Measurements from ENCODE around the gene ITPR1. TPM values are rescaled to one million over a fixed set of nuclear protein-coding genes. Genes with fewer than 3 reads are reported as not detected.

ITPR1 gene
- total and polyA plus RNA-seq, 2 of the 4 experiments (the other 2 are of a cell fraction), result 1.8 to 5.7 TPM

DNA sequence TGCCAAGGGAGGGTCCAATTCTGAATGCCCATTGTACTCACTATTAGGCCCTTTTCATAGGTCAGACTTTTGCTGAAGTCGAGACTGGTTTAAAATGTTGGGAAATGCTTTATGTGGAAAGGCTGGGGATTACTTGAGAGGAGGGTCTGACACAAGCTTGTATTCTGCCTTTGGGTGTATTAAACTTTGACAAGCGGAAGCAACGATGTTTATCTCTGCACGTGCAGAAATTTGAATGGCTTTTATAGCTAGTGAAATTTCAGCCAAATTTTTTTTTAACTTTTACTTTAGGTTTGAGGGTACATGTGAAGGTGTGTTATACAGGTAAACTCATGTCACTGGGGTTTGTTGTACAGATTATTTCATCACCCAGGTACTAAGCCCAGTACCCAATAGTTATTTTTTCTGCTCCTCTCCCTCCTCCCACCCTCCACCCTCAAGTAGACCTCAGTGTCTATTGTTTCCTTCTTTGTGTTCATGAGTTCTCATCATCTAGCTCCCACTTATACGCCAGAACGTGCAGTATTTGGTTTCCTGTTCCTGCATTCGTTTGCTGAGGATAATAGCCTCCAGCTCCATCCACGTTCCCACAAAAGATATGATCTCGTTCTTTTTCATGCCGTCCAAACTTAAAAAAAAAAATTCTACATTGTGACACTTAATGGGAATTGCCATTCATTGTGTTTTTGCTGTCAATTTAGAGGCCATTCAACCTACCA is 263.1 kb downstream of the ITPR1 start:
- peaks cover 3% of the 10 kb centered on the region for H3K9me3 ChIP-seq (ENCODE audit: control insufficient read depth, insufficient read depth, low read length)
- no peak overlapping the region for H3K14ac ChIP-seq (replicated peaks; ENCODE audit: low read depth, low read length)
- no peak overlapping the region for H2BK15ac ChIP-seq (ENCODE audit: low read depth, low read length)
- no peak overlapping the region for H2BK5ac ChIP-seq (ENCODE audit: low read depth, low read length, poor library complexity, severe bottlenecking)
- in situ Hi-C loops (cut with MboI; ENCODE audit: low sequenced_read_pairs), result no loop called here
- no peaks in the 10 kb centered on the region for H4K20me1 ChIP-seq (ENCODE audit: insufficient read depth, low read length)
- H2AK5ac ChIP-seq (ENCODE audit: low read depth, low read length), result no peak overlapping the region
- H3K79me1 ChIP-seq (ENCODE audit: low read depth in 1 of 2, low read length in 2 of 2), result no peaks in the 10 kb centered on the region
- H3K27me3 ChIP-seq (ENCODE audit: control insufficient read depth, insufficient read depth, low read length), result peaks cover 18% of the 10 kb centered on the region
- ChIA-PET POLR2A (ENCODE audit: unreplicated experiment) (no interaction called here), CTCF (interaction anchor here (0.7 kb wide), 1 partner anchor 21 kb away, joined by 3 read pairs; no protein-coding TSS in a partner anchor)
- no peak overlapping the region for H2AK9ac ChIP-seq (replicated peaks; ENCODE audit: low read depth, low read length, poor library complexity)
- no peak overlapping the region for H2BK120ac ChIP-seq (ENCODE audit: low read depth, low read length)
- H3K4ac ChIP-seq (ENCODE audit: low read depth, low read length), result no peak overlapping the region
- no peak overlapping the region for H2BK20ac ChIP-seq (ENCODE audit: low read depth, low read length)
- no peaks in the 10 kb centered on the region for H3K9me1 ChIP-seq (ENCODE audit: insufficient read depth, low read length)
- no peak overlapping the region for H3K4me3 ChIP-seq (ENCODE audit: insufficient read depth, low read depth, low read length)
- H3K4me2 ChIP-seq (ENCODE audit: low read depth, low read length), result no peak overlapping the region
- H3K27ac ChIP-seq (ENCODE audit: insufficient read depth, low read length), result no peak overlapping the region
- ATAC-seq (ENCODE audit: low read depth), result no peak
- DNase-seq, result no peak
- no peak overlapping the region for H3K18ac ChIP-seq (ENCODE audit: low read depth, low read length)
- H3K4me1 ChIP-seq (ENCODE audit: control insufficient read depth, insufficient read depth, low read length), result peaks cover 3% of the 10 kb centered on the region; the same call in 1 of the 2 replicates
- 91% methylated on average over 4 of the region's 10 CpGs; no CpG with 5 or more reads in 1 of the 2 experiments for WGBS, 2 experiments (ENCODE audit: extremely low coverage in 2 of 2, insufficient read length in 1 of 2)
- dilution Hi-C loops (cut with HindIII; ENCODE audit: low sequenced_read_pairs, unreplicated experiment), result no loop called here
- no peak overlapping the region for H4K5ac ChIP-seq (ENCODE audit: low read depth, low read length)
- intact Hi-C loops (cut with micrococcal nuclease), result no loop called here
- H3K56ac ChIP-seq (ENCODE audit: extremely low read depth, insufficient read depth, low read length), result no peak overlapping the region
- no peak overlapping the region for H3K23ac ChIP-seq (ENCODE audit: low read depth, low read length)
- no peak overlapping the region for H4K91ac ChIP-seq (ENCODE audit: insufficient read depth, low read depth, low read length)
- no peak overlapping the region for H4K8ac ChIP-seq (ENCODE audit: low read depth in 2 of 2, low read length in 2 of 2)
- H3K9ac ChIP-seq (ENCODE audit: low read depth, low read length), result no peak overlapping the region
- no peaks in the 10 kb centered on the region for H3K36me3 ChIP-seq (ENCODE audit: control insufficient read depth, insufficient read depth, low read length)
- BruUV-seq (replicated peaks), result no TSS peak
- no peak overlapping the region for H2AFZ ChIP-seq (replicated peaks; ENCODE audit: low read length, poor library complexity)
- TF ChIP-seq RAD21 (IDR thresholded peaks at IDR 0.05; ENCODE audit: low read length), result no peak
- no peak for TF ChIP-seq NFE2L2 (IDR thresholded peaks at IDR 0.05; ENCODE audit: low read depth, low read length)
- no peak for TF ChIP-seq CHD1 (IDR thresholded peaks at IDR 0.05; ENCODE audit: low read depth, low read length)
- TF ChIP-seq SMC3 (IDR thresholded peaks at IDR 0.05; ENCODE audit: low read depth, low read length), result no peak
- no peak for TF ChIP-seq USF2 (IDR thresholded peaks at IDR 0.05; ENCODE audit: low read depth, low read length)
- TF ChIP-seq ELK1 (IDR thresholded peaks at IDR 0.05; ENCODE audit: borderline replicate concordance, low read depth, low read length), result no peak
- TF ChIP-seq POLR2A (IDR thresholded peaks at IDR 0.05; ENCODE audit: low read depth, low read length), result no peak
- no peak for TF ChIP-seq CEBPB (IDR thresholded peaks at IDR 0.05; ENCODE audit: low read depth, low read length)
